ENCODE results near the gene PRKCB. TPM values are rescaled to one million over a fixed set of nuclear protein-coding genes. Genes with fewer than 3 reads are reported as not detected.

Gene PRKCB
- total and polyA plus RNA-seq, 2 donors (not counting 1 experiment from before 2014, with no cell fraction given), result 0.01 TPM; not detected in 1

- TF ChIP-seq, protein P1, sequence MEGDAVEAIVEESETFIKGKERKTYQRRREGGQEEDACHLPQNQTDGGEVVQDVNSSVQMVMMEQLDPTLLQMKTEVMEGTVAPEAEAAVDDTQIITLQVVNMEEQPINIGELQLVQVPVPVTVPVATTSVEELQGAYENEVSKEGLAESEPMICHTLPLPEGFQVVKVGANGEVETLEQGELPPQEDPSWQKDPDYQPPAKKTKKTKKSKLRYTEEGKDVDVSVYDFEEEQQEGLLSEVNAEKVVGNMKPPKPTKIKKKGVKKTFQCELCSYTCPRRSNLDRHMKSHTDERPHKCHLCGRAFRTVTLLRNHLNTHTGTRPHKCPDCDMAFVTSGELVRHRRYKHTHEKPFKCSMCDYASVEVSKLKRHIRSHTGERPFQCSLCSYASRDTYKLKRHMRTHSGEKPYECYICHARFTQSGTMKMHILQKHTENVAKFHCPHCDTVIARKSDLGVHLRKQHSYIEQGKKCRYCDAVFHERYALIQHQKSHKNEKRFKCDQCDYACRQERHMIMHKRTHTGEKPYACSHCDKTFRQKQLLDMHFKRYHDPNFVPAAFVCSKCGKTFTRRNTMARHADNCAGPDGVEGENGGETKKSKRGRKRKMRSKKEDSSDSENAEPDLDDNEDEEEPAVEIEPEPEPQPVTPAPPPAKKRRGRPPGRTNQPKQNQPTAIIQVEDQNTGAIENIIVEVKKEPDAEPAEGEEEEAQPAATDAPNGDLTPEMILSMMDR (conservative IDR thresholded peaks at IDR 0.05 in 1 of 2, IDR thresholded peaks at IDR 0.05 in 1 of 2; ENCODE audit: low read depth in 1 of 2, low read length in 2 of 2), result no peak
- no peak for TF ChIP-seq EZH2 (IDR thresholded peaks at IDR 0.05; ENCODE audit: low read length, missing control alignments)
- Histone ChIP-seq H3K36me3 (ENCODE audit: control insufficient read depth, insufficient read depth, low read length) (no peaks in the 10 kb centered on the region), H3K27me3 (ENCODE audit: control insufficient read depth, insufficient read depth, low read length) (no peaks in the 10 kb centered on the region), H3K79me2 (ENCODE audit: control insufficient read depth, insufficient read depth, low read length) (no peaks in the 10 kb centered on the region), H3K4me1 (ENCODE audit: control insufficient read depth, extremely low read depth, insufficient read depth, low read length) (no peaks in the 10 kb centered on the region), H3K9me3 (ENCODE audit: control insufficient read depth, insufficient read depth, low read depth, low read length) (no peaks in the 10 kb centered on the region), H3K9ac (ENCODE audit: insufficient read depth, low read length) (no peak overlapping the region), H4K20me1 (ENCODE audit: control insufficient read depth, extremely low read depth, insufficient read depth, low read length) (no peaks in the 10 kb centered on the region), H2AFZ (ENCODE audit: low read length) (no peak overlapping the region), H3K4me3 (replicated peaks in 1 of 4; ENCODE audit: control extremely low read depth in 1 of 4, insufficient read depth in 1 of 4, low read depth in 3 of 4, low read length in 4 of 4) (no peak overlapping the region), H3K27ac (ENCODE audit: insufficient read depth, low read length) (no peak overlapping the region), H3K4me2 (ENCODE audit: extremely low read depth, insufficient read depth, low read length) (no peak overlapping the region)
- no peak for DNase-seq (ENCODE audit: low read depth in 2 of 2)
These were observed 294.8 kb downstream of the PRKCB start for GRCh38 chr16:24130494-24131085.

GRCh38 chr16:24131294-24131693 lies 295.5 kb downstream of the PRKCB start:
- Histone ChIP-seq H3K9ac (ENCODE audit: insufficient read depth, low read length) (no peak overlapping the region), H3K27me3 (ENCODE audit: control insufficient read depth, insufficient read depth, low read length) (no peaks in the 10 kb centered on the region), H3K36me3 (ENCODE audit: control insufficient read depth, insufficient read depth, low read length) (no peaks in the 10 kb centered on the region), H3K4me3 (replicated peaks in 1 of 4; ENCODE audit: control extremely low read depth in 1 of 4, insufficient read depth in 1 of 4, low read depth in 3 of 4, low read length in 4 of 4) (no peak overlapping the region), H3K4me1 (ENCODE audit: control insufficient read depth, extremely low read depth, insufficient read depth, low read length) (no peaks in the 10 kb centered on the region), H3K9me3 (ENCODE audit: control insufficient read depth, insufficient read depth, low read depth, low read length) (no peaks in the 10 kb centered on the region), H2AFZ (ENCODE audit: low read length) (no peak overlapping the region), H3K4me2 (ENCODE audit: extremely low read depth, insufficient read depth, low read length) (no peak overlapping the region), H3K27ac (ENCODE audit: insufficient read depth, low read length) (no peak overlapping the region), H4K20me1 (ENCODE audit: control insufficient read depth, extremely low read depth, insufficient read depth, low read length) (no peaks in the 10 kb centered on the region), H3K79me2 (ENCODE audit: control insufficient read depth, insufficient read depth, low read length) (no peaks in the 10 kb centered on the region)
- DNase-seq (ENCODE audit: low read depth in 2 of 2), result no peak
- TF ChIP-seq, protein P1 (conservative IDR thresholded peaks at IDR 0.05 in 1 of 2, IDR thresholded peaks at IDR 0.05 in 1 of 2; ENCODE audit: low read depth in 1 of 2, low read length in 2 of 2), result no peak
- TF ChIP-seq EZH2 (IDR thresholded peaks at IDR 0.05; ENCODE audit: low read length, missing control alignments), result no peak

DNA sequence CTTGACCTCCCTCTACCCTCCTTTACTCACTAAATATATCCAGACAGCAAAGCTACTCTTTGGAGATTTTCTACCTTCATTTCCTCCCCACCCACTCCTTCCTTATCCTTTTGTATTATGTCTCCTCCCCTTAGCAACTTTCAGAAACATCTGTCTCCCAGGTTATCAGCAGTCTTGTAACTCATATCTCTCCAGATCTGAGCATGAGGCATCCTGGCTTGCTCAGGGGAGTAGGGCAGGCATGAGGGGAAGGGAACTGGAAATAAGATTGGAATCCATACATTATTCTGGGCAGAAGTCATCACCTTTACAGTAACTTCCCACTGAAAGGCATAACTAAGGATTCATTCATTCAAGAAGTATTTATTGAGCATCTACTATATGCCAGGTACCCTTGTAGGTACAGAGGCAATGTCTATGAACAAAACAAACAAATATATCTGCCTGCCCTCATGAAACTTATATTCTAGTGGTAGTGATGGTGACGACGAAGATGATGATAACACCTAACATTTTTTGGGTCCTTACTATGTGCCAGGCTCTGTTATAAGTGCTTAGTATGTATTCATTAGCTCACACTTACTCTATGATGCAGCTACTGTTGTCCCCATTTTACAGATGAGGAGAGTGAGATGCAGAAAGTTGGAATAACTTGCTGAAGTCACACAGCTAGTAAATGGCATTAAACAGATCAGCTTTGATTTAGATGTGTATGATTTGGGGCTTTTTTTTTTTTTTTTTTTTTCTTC lies 296.4 kb downstream of the PRKCB start:
- no peaks in the 10 kb centered on the region for H3K9me3 ChIP-seq (ENCODE audit: control insufficient read depth, insufficient read depth, low read depth, low read length)

More for the DNA sequence above, 296.4 kb downstream of the PRKCB start:
- H4K20me1 ChIP-seq (ENCODE audit: control insufficient read depth, extremely low read depth, insufficient read depth, low read length), result no peaks in the 10 kb centered on the region
- H2AFZ ChIP-seq (ENCODE audit: low read length), result no peak overlapping the region
- no peak overlapping the region for H3K4me2 ChIP-seq (ENCODE audit: extremely low read depth, insufficient read depth, low read length)
- H3K27ac ChIP-seq (ENCODE audit: insufficient read depth, low read length), result no peak overlapping the region
- H3K9ac ChIP-seq (ENCODE audit: insufficient read depth, low read length), result no peak overlapping the region
- DNase-seq (ENCODE audit: low read depth in 2 of 2), result no peak
- no peaks in the 10 kb centered on the region for H3K4me1 ChIP-seq (ENCODE audit: control insufficient read depth, extremely low read depth, insufficient read depth, low read length)
- H3K79me2 ChIP-seq (ENCODE audit: control insufficient read depth, insufficient read depth, low read length), result no peaks in the 10 kb centered on the region
- H3K36me3 ChIP-seq (ENCODE audit: control insufficient read depth, insufficient read depth, low read length), result no peaks in the 10 kb centered on the region
- no peak overlapping the region for H3K4me3 ChIP-seq (replicated peaks in 1 of 4; ENCODE audit: control extremely low read depth in 1 of 4, insufficient read depth in 1 of 4, low read depth in 3 of 4, low read length in 4 of 4)
- H3K27me3 ChIP-seq (ENCODE audit: control insufficient read depth, insufficient read depth, low read length), result no peaks in the 10 kb centered on the region
- no peak for TF ChIP-seq EZH2 (IDR thresholded peaks at IDR 0.05; ENCODE audit: low read length, missing control alignments)
- TF ChIP-seq, protein P1 (conservative IDR thresholded peaks at IDR 0.05 in 1 of 2, IDR thresholded peaks at IDR 0.05 in 1 of 2; ENCODE audit: low read depth in 1 of 2, low read length in 2 of 2), result no peak
